ENCODE data around the gene GNPTG.

The GNPTG gene

DNA sequence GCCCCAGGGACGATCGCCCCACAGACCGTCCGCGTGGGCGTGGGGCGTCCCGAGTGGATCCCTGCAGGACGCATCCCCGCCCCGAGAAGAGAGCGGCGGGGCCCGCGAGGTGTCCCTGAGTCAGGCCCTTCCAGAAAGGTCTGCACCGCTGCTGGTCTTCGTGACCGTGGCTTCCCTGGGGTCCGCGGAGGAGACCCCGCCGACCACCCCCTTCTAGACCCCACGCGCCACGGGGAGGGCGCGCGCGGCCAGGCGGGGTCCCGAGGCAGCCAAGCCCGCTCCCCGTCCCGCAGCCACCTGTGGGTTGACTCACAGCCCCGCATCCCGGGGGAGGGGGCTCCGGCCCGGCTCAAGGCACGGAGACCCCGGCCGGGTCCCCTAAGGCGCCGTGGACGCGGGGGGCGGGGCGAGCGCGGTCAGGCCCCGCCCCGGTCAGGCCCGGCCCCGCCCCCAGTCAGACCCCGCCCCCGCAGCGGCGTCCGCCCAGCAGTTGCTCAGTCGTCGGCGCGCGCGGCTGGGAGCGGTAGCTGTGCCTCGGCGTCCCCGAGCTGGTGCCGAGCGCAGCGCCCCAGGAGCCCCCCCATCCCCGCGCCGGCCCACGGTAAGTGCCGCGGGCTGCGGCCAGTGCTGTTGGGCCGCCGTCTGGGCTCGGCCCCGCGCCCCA, 18.4 kb upstream of the GNPTG start, which contains the start of gene BAIAP3:
BAIAP3 (plus strand) TSS at position 497 of the 664 bp plus-strand sequence. CDS start 4,905 bp downstream, outside the sequence.
- peak in 14 of 56 donors; percentile 8 to 64 (median 22) for DNase-seq

DNA sequence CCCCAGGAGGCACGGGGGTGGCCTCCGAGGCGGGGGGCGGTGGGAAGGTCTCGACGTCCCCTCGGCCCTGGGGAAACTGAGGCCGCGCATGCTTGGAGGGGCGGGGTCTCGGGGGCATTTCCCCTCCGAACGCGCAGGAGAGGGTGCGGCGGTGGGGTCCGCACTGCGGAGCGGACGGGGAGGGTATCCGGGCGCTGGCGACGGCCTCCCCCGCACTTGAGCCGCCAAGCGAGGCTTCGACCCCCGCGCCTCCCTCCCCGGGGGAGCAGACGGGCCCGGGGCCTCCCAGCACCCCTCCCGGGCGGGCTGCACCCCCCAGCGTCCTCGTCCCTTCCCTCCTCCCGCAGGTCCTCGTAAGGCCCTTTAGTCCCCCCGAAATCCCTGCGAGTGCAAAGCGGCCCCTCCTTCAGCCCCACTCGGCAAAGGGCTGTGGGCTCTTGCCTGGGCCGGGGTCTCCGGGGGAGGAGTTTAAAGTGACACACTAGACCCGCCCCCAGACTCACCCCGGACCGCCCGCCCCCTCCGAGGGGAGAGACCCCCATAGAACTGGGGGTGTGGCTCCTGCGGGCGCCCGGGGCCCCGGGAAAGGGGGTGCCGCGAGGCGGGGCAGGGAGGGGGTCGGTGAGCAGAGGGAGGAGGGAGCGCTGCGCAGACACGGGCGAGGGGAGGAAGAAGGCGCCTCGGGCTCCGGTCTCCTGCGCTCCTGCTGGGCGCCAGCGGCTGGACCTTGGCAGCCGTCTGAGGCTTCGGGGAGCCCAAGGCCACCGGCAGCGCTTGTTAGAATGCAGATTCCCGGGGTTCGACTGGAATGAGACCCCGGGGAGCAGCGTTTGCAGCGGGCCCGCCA, 17.7 kb upstream of the GNPTG start:
- DNase-seq, result peak in 1 of 56 donors; percentile 39

DNA sequence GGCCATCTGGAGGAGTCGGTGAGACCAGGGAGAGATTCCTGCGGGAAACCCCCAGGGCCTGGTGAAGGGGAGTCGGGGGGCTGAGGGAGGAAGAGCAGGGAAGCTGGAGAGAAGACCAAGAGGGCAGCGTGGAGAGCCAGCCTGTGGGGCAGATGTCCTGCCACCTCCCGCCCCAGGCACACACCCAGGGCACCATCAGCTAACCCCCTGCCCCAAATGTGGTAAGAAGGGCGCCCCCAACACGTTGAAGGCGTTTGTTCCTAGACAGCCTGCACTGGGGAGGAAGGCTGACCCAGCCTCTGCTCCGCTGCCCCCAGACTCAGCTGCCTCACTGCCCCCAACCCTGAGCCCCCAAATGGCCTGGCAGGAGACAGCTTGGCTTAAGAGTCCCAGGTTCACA, 17.0 kb upstream of the GNPTG start:
- DNase-seq, result no peak

DNA sequence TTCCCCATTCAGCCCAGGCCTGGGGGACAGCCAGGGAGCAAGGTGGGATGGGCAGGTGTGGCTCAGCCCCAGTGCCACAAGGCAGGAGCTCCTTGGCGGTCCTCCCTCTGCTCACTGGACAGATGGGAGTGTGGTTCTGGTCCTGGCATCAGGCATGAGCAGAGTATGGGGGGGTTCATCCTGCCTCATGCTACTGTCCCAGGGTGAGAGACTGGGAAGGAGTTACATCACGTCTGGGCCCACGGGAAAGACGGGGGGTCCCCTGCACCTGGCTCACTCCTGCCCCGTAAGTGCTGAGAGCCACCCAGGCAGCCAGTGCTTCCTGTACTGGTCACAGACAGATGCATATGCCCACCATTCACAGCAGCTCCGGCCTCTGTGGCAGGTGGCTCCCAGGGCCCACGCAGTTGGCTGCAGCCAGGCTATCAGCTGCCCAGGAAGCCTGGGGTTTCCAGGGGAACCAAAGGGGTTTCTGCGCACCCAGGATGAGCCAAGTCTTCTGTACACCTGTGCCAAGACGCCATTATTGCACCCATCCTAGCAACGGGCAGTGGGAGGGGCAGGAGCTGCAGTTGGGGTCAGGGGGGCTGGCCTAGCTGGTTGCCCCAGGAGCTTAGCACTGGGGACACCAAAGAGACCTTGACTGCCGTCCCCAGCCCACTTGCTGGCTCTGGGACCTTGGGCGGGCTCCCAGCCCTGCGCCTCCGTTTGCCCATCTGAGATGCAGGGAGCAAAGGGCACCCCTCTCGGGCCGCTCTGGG, 16.3 kb upstream of the GNPTG start:
- peak in 19 of 56 donors; percentile 5 to 60 (median 40) for DNase-seq

DNA sequence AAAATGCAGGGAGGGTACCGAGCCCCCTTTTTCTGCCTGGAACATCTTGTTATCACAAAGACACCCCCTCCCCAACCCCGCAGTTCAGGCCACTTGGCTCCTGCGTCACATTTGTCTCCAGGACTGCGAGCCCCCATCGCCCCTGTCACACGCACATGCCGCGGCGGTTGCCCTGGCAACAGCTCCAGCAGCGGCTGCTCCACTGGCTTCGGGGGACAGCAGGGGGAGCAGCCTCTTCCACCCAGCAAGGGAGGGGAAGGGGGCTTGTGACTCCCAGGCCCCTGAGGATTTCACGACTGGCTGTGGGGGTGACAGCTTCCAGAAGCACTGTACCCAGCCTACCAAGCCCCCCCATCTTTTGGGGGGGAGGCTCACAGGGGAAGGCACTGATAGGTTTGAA, 15.7 kb upstream of the GNPTG start:
- peak in 29 of 56 donors; percentile 12 to 73 (median 33) for DNase-seq

DNA sequence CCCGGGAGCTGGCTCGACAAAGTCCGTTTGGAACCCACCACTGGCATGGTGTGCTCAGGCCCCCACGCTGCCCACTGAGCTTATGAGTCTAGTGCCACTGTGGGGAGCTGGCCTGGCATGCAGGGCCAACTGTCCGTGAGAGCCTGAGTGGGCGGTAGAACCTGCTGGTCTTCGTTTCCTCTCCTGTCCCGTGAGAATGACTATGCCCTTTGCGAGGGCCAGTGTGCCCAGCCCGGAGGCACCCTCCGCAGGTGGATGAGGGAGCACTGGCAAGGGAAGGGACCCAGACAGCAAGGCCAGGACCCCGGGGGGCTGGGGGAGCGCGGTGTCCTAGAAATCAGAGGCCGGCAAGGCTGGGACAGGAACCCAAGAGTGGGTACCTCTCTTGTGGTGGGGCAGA, 15.1 kb upstream of the GNPTG start:
- no peak for DNase-seq

DNA sequence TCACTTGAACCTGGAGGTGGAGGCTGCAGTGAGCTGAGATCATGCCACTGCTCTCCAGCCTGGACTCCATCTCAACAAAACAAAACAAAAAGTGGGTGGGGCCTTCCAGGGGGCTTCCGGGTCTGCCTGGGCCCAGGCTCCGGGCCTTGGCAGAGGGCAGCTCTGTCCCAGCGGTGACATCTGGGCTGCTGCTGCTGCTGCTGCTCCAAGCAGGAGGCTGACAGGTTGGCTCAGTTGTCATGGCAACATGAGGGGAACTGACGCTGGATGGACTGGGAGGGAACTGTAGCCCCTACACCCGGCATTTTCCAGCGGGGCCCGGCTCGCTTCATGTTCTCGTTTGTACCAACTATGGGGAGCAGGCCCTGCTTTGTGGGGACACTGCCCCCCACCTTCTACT, 14.2 kb upstream of the GNPTG start:
- DNase-seq, result peak in 1 of 56 donors; percentile 19

DNA sequence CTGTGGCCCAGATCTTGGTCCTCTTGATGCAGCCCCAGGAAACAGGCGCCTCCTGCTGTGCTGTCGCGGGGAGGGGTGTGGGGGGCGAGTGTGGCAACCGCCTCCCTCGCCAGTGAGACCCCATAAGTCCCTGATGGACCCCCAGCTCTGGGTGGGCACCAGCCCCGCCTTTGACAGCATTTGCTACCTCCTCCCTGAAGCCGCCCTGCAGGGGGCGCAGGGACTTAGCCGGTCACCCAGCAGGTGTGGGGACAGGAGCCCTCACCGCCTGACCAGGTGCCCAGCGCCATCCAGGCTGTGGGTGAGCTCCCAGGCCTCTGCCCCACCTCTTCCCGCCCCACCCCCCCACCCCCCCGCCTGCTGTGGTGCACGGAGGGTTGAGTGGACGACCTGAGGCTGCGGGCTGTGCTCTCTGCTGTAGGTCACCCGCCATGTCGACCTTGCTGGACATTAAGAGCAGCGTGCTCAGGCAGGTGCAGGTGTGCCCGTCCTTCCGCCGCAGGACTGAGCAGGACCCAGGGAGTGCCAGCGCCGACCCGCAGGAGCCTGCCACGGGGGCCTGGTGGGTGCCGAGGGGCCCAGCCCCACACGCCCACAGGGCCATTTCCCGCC, 13.5 kb upstream of the GNPTG start:
- DNase-seq, result no peak

DNA sequence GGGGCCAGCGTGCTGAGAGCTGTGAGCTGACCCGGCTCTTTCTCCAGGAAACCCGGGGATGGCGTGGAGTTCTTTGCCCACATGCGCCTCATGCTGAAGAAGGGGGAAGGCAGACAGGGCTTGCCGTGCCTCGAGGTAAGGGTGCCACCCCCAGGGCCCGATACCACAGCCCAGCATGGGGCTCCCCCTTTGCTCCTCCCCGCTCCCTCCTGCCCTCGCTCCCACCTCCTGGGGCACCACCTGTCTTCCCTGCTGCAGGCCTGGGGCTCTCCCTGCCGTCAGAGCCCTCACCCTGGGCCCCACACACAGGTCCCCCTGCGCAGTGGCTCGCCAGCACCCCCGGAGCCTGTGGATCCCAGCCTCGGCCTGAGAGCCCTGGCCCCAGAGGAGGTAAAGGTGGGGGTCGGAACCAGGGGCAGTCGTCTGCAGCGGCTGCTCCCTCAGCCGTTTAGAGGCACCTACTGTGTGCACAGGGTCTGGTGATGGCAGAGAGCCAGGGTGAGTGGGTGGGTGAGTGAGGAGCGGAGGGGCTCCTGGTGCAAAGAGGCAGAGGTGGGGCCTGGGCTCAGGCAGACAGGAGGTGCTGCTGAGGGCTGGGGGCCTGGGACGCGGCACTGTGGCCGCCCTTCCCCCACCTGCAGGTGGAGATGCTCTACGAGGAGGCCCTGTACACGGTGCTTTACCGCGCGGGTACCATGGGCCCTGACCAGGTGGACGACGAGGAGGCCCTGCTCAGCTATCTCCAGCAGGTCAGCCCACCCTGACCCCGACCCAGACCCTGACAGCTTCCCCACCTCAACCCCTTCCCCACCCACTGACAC, 12.7 kb upstream of the GNPTG start:
- no peak for DNase-seq

DNA sequence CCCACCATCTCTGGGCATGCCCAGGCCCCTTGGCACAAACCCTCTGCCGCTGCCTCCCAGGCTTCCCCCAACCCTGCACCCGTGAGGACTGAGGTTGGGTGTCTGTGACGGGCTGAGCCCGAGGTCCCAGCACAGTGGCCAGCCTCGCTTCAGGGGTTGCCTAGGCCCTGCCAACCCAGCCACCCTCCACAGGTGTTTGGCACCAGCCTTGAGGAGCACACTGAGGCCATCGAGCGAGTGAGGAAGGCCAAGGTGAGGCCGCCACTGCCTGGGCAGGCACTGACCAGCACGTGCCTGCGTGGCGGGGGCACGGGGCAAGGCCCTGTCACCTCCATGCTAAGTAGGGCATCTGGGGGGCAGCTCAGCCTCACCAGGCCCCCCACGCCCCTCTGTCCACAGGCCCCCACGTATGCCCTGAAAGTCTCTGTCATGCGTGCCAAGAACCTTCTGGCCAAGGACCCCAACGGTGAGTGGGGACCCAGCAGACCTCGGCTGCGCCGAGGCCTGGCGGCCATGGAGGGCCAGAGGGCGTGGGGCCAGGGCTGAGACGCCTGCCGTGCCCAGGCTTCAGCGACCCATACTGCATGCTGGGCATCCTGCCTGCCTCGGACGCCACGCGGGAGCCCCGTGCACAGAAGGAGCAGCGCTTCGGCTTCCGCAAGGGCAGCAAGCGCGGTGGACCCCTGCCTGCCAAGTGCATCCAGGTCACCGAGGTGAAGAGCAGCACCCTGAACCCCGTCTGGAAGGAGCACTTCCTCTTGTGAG, 10.8 kb upstream of the GNPTG start:
- DNase-seq, result no peak

DNA sequence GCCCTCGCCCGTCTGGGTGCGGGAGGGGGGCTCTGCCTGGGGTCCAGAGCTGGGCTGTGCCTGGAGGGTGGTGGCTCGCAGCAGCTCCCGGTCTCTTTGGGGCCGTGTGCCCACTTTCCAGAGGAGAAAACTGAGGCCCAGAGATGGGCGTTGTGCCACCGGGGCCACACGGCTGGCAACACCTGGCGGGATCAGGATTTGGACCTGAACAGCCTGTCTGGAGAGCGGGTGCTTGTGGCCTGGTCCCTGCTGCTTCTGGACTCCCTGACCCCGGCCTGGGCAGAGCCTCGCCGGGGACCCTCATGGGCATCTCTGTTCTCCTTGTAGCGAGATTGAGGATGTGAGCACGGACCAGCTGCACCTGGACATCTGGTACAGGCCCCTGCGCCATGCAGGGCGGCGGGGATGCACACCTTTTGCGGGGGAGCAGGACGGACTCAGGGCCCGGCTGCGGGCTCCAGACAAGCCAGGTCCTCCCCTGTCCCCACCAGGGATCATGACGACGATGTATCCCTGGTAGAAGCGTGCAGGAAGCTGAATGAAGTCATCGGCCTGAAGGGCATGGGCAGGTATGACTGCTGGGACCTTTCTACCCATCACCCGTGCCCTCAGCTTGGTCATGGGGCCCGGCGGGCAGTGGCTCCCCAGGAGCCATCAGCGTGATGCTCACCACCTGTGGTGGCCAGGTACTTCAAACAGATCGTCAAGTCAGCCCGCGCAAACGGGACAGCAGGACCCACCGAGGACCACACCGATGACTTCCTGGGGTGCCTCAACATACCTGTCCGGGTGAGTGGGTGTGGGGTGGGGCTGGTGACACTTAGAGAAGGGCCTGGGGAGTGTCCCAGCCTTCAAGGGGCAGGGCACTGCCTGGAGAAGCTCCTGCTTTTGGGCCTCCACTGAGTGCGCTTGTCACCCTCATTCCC, 10.0 kb upstream of the GNPTG start:
- DNase-seq, result no peak

DNA sequence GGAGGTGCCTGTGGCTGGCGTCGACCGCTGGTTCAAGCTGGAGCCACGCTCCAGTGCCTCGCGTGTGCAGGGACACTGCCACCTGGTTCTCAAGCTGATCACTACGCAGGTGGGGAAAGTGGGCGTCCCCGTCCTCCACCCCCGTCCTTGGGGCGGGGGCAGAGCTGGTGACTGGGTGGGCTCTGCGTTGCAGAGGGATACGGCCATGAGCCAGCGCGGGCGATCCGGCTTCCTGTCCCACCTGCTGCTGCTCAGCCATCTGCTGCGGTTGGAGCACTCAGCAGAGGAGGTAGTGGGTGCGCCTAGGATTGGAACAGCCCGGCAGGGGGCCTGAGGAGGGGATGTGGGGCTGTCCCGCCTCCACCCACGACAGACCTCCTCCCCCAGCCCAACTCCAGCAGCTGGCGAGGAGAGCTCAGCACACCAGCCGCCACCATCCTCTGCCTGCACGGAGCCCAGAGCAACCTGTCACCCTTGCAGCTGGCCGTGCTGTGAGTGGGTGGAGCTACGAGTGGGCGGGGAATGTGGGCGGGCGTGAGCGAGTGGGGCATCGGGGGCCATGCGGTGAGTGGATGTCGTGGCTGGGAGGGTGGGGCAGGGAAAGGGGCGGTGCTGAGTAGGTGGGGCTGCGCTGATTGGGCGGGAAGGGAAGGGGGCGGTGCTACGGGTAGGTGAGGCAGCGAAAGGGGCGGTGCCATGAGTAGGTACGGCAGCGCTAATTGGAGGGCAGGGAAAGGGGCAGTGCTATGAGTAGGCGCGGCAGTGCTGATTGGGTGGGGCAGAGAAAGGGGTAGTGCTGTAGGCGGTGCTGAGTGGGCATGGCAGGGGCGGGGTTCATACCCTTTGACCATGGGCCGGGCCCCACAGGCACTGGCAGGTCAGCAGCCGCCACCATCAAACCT, 9.0 kb upstream of the GNPTG start:
- DNase-seq, result peak in 54 of 56 donors; percentile 9 to 97 (median 64)

DNA sequence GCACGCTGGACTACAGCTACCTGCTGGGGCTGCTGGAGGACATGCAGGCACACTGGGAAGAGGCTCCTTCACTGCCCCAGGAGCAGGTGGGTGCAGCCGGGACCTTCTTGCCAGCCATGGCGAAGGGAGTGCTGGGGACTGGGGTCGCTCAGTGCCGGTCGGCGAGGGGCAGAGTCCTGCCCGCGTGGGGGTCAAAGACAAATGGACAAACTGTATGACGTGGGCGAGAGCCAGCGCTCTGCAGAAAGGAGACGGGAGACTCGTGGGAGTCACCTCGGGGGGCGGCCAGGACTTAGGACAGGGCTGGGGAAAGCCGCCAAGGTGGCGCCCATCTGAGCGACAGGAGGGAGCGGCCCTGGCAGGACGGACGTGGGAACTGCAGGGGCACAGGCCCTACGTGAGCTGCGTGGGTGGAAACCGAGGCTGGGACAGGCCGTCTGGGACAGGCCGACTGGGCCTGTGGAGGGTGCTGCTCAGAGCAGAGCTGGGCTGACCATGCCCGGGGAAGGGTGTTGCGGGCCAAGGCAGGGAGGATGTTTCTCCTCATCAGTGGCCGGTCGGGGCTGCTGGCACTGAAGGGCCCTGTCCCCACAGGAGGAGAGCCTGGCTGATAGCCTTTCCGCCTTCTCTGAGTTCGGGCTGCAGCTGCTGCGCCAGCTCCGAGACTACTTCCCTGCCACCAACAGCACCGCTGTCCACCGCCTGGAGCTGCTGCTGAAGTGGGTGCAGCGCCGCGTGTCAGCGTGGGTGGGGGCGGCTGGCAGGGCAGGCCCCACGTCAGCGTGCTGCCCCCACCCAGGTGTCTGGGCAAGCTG, 8.1 kb upstream of the GNPTG start:
- DNase-seq, result no peak

DNA sequence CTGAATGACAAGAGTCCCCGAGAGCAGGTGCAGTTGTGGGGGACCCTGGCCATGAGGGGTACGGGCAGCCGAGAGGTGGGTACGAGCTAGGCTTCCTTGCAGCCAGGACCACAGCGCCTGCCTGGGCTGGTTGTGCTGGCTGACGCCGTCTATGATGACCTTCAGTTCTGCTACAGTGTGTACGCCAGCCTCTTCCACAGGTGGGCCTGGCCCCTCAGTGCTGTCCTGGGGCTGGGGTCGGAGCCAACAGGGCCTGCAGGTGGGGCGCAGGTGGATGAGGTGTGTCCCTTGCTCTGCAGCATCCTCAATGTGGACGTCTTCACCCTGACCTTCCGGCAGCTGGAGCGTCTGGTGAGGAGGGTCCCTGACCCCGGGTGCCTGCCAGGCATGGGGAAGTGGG, 7.2 kb upstream of the GNPTG start:
- no peak for DNase-seq

DNA sequence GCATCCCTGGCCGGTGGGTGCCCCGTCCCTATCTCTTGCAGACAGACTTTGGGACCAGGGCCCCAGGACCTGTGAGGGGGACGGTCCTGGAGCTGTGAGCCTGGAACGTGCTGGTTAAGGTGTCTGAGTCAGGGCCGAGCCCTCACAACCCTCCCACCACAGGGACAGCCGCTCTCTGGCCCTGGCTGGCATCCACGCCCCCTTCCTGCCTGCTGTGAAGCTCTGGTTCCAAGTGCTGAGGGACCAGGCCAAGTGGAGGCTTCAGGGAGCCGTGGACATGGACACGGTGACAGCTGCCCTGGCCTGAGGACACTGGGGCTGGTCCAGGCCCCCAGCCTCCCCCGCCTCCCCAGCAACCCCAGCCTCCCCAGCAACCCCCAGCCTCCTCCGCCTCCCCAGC, 6.6 kb upstream of the GNPTG start:
- no peak for DNase-seq

DNA sequence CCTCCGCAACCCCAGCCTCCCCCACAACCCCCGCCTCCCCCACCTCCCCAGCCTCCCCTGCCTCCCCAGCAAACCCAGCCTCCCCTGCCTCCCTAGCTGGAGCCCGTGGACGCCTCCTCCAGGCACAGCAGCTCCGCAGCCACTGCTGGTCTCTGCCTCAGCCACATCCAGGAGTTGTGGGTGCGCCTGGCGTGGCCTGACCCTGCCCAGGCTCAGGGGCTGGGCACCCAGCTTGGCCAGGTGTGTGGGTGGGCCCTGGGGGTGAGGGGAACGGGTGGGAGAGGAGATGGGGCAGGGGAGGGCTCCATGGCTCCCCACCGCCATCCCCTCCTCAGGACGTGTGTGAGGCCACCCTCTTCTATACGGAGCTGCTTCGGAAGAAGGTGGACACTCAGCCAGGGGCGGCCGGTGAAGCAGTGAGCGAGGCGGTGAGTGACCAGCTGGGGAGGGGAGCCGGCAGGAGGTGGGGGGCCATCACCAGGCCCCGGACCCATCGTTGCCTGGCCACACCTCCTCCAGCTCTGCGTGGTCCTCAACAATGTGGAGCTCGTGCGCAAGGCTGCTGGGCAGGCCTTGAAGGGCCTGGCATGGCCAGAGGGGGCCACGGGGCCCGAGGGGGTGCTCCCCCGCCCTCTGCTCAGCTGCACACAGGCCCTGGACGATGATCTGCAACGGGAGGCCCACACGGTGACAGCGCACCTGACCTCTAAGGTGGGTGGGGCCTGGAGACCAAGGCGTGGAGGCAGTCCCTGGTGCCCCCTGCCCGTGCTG, 5.9 kb upstream of the GNPTG start:
- DNase-seq, result no peak

Measured in nucleus accumbens (tissue), 56 donors.